HG02970 (cell line): ENCODE results near the gene DNAJB2.

Source experiments
- ATAC-seq: cut with Tn5 transposase; IDR thresholded peaks from one replicate; pipeline ENCODE4 v1.9.1; 2021; ENCODE audit warnings: mild to moderate bottlenecking, moderate library complexity, moderate number of reproducible peaks; ENCODE audit not compliant: unreplicated experiment, low FRiP score

The DNAJB2 gene

GRCh38 chr2:219279151-219279915, at the start of gene DNAJB2:
DNAJB2 (plus strand) TSS chr2:219279366; CDS start chr2:219279834, 468 bp downstream.
- peak; percentile 88 for ATAC-seq

- no peak for ATAC-seq
Observed at GRCh38 chr2:219230059-219230540, 49.1 kb upstream of the DNAJB2 start.

- no peak for ATAC-seq
Observed at GRCh38 chr2:219234331-219234730, 44.8 kb upstream of the DNAJB2 start.

- no peak for ATAC-seq
Observed at GRCh38 chr2:219243291-219243761, 35.8 kb upstream of the DNAJB2 start.

- no peak for ATAC-seq
Observed at GRCh38 chr2:219244789-219245147, 34.4 kb upstream of the DNAJB2 start.

- peak; percentile 63 for ATAC-seq
Observed at GRCh38 chr2:219245148-219245898, 33.8 kb upstream of the DNAJB2 start, which contains the start of the genes GLB1L and STK16. GLB1L (minus strand) TSS chr2:219245444; CDS start chr2:219243573, 1,871 bp downstream. STK16 (plus strand) TSS chr2:219245479; CDS start chr2:219246000, 521 bp downstream.

DNA sequence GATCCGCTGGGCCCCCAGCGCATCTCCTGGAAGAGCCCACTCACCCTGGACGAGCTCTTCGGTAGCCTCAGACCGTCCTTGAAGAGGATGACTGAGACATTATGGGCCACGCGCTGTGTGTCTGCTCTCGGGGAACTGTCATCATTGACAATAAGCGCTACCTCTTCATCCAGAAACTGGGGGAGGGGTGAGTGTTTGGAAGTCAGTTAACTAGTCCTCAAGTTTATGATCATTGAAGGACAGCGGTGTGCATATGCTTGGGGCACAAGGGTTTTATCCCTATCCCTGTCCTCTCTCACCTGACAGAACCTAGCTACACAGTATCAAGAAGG, 33.3 kb upstream of the DNAJB2 start:
- ATAC-seq = no peak

DNA sequence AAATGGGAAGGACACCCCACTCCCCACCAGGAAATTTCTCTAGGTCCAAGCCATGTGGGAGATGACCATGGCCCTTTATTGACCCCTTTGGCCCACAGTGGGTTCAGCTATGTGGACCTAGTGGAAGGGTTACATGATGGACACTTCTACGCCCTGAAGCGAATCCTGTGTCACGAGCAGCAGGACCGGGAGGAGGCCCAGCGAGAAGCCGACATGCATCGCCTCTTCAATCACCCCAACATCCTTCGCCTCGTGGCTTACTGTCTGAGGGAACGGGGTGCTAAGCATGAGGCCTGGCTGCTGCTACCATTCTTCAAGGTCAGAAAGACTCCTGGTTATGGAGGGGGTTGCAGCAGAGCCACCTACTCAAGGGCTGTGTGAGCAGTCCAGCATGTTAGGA, 32.6 kb upstream of the DNAJB2 start:
- ATAC-seq = no peak

- ATAC-seq = no peak
Observed at GRCh38 chr2:219247678-219248642, 31.2 kb upstream of the DNAJB2 start.

DNA sequence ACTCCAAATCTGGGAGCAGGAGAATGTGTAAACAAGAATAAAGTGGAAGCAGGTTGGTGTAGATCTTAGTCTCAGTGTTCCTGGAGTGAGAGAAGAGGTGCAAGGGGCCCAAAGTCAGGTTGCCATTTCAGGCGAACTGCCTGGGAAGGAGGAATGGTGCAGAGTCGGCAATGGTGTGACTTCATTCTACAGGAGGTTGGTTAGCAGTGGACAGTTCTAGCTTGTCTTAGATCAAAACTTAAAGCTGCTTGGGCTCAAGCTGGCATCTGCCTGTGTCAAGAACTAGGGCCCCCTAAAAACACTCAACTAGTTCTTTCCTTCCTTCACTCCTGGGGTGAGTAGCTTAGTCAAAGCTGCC, 30.3 kb upstream of the DNAJB2 start:
- ATAC-seq = no peak

- peak; percentile 28 for ATAC-seq
Observed at GRCh38 chr2:219249203-219249980, 29.8 kb upstream of the DNAJB2 start.

- no peak for ATAC-seq
Observed at GRCh38 chr2:219250049-219250781, 29.0 kb upstream of the DNAJB2 start.

DNA sequence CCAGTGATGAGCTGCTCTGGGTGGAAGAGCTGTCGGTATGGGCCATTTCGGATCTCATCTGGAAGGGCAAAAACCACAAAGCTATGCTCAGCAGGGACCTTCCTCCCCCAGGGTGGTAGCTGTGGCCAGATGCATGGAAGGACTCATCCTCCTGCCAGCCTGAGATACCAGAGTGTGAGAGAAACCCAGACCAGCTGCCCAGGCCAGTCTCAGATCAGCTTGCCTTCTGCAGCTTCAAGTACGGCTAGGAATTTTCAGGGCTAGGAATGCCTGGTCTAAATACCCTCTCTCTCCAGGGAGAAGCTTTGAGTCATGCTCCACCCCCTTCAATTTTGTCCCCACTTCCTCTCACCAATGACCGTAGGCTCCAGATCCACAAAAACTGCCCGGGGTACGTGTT, 27.5 kb upstream of the DNAJB2 start:
- no peak for ATAC-seq

GRCh38 chr2:219252084-219252483, 27.1 kb upstream of the DNAJB2 start:
- no peak for ATAC-seq

GRCh38 chr2:219252570-219252899, 26.6 kb upstream of the DNAJB2 start:
- ATAC-seq = no peak

DNA sequence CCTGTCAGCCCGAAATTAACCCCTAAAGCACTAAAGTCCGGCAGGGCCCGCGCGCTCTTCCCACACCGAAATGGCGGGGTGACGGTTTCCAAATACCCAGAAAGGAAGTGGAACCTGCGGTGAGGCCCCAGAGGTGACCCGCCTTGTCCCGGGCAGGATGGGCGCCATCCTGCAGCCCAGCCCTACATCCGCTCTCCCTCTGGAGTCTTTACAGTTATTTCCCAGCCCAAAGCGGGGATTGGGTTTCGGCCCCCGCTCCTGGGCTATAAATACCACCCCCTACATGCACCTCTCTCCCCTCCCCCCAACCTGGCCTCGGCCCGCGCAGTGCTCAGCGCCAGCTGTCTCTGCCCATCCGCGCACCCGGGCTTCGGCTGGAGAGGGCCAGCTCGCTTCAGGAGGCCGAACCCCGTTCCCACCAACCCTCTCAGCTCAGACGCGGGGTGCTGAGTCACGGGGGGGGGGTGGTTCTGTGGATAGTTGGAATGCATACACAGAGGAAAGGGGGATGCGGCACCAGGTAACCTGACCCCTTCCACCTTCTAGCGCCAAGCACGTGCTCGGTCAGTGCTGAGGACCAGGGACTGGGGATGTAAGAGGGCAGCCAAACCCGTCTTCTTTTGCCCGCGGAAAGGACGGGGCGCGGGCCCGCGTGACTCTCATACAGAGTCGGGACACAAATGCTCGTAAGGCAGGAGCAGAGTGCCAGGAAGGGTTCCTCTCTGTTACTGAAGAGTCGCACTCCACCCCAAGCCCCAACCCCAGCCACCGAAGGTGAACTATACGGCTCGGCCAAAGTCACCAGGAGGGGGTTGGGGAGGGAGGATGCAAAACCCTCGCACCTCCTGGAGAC, 26.0 kb upstream of the DNAJB2 start, which contains the start of gene TUBA4B:
TUBA4B (plus strand) TSS at position 344 of the 853 bp plus-strand sequence; CDS start at position 509, 165 bp downstream.
- no peak for ATAC-seq

- ATAC-seq = peak; percentile 44
Observed at GRCh38 chr2:219253753-219254589, 25.2 kb upstream of the DNAJB2 start, which contains the start of gene TUBA4A. TUBA4A (minus strand) TSS chr2:219253918; CDS start chr2:219253858, 60 bp downstream.
